Activated CD4-positive, alpha-beta T cell treated with anti-CD3 and anti-CD28 coated beads, Interleukin-2, amount 50 U/mL, for 16 hours (primary cell): Measurements from ENCODE around the gene SERPING1.

Source experiments
- DNase-seq: peaks from one replicate; pipeline ENCODE4 v3.0.0-alpha.2; 2020

The SERPING1 gene

DNA sequence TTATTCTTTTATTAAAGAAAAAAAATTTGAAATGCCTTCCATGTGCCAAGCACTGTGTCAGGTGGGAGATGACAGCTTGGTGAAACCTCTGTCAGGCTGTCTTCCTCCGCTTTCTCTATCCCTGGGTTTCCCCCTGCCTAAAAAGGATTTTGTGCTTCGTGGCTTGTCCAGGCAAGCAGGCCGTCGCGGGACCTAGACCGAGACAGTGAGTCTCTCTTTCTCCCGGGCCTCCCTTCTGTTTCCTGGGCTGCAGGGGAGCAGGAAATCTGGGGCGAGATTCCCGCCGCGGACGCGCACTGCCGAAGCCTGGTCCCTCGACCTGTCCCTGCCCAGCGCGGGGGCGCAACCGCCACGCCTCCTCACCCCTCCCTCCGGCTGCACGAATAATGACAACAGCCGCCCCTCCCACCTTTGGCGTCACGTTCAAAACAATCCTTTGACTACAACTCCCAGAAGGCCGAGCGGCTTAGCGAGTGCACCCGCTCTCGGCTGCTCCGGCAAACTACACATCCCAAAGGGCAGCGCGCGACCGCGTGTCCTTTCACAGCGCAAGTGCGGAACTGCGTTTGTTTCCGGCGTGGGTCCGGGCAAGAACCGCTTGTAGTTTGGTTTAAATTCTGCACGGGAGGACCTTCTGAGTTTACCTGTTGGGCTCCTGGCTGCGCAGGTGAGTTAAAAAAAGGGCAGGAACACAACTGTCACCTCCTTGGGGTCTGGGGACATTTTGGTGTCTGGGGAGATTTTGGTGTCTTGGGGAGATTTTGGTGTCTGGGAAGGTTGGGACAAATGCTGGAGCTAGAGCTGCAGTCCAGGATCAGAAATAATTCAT is 59.9 kb downstream of the SERPING1 start, which contains the start of gene CLP1:
Gene CLP1 (plus strand): TSS at position 569 of the 829 bp plus-strand sequence. CDS start 1,715 bp downstream, outside the sequence.
- peak; percentile 99 for DNase-seq

DNA sequence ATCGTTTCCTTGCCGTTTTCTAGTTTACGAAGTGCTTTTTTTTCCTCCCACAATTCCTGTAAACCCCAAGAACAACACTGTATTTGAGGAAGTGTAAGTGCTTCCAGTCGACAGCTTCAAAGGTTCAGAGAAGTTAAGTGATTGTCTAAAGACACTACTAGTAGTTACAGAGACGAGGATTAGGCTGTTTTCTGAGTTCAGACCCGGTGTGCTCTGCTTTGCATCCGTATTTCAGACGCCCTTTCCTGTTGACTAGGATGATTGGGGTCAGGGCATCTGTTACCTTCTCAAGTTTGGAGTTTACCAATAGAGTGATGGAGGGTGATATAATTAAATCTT is 60.5 kb downstream of the SERPING1 start:
- no peak for DNase-seq

DNA sequence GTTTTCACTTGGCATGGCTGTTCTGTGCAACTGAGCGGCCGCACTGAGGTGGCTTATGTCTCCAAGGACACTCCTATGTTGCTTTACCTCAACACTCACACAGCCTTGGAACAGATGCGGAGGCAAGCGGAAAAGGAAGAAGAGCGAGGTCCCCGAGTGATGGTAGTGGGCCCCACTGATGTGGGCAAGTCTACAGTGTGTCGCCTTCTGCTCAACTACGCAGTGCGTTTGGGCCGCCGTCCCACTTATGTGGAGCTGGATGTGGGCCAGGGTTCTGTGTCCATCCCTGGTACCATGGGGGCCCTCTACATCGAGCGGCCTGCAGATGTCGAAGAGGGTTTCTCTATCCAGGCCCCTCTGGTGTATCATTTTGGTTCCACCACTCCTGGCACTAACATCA is 62.2 kb downstream of the SERPING1 start:
- no peak for DNase-seq

DNA sequence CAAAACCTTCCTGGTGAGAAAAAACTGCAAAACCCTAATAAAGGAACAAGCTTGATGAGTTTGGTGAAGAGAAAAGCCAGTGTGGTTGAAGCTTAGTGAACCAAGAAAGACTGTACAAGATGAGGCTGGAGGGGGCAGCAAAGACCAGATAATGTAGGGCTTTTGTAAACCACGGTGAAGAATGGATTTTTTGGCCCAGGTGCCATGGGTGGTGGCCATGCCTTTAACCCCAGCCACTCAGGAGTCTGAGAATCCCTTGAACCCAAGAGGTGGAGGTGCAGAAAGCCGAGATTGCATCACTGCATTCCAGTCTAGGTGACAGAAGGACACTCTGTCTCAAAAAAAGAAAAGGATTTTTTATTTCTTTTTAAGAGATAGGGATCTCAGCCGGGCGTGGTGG is 65.4 kb downstream of the SERPING1 start:
- DNase-seq: no peak

DNA sequence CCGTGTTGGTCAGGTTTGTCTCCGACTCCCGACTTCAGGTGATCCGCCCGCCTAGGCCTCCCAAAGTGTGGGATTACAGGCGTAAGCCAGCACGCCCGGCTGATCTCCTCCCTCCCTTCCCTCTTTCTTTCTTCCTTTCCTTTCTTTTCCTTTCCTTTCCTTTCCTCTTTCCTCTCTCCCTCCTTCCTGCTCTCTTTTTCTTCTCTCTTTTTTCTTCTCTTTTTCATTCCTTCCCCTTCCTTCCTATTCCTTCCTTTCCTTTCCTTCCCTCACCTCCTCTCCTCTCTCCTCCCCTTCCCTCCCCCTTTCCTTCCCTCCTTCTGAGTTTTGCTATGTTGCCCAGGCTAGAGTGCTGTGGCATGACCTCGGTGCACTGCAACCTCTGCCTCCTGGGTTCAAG is 66.5 kb downstream of the SERPING1 start:
- no peak for DNase-seq
